Caco-2 (cell line): ENCODE results near the gene MUC20. TPM values are rescaled to one million over a fixed set of nuclear protein-coding genes. Genes with fewer than 3 reads are reported as not detected.

ENCODE experiments used
- BruUV-seq: library from RNA; stranded (reverse); fragments of 400-500 nt; replicated peaks from 2 replicates; lab custom pipeline; 2021; lab: Mats Ljungman, UMichigan
- CTCF ChIA-PET: fragments of 300-600 bp; sonication (Branson Sonifier 250); formaldehyde crosslinking; loops from one replicate; lab custom pipeline; 2022; ENCODE audit warnings: antibody characterized with exemption; lab: Charles Lee
- POLR2A ChIA-PET: fragments of 300-600 bp; sonication (Branson Sonifier 250); formaldehyde crosslinking; loops from one replicate; lab custom pipeline; 2022; ENCODE audit warnings: antibody characterized with exemption; lab: Charles Lee
- DNase-seq, 2 experiments: peaks; one replicate each; pipeline versions ENCODE4 v3.0.0 to v3.0.0-alpha.2; 2020 to 2022
- H3K27me3 ChIP-seq: replicated peaks from 2 replicates; pipeline ENCODE4 v1.6.0; 2011; ENCODE audit warnings: low read length; ENCODE audit not compliant: control insufficient read depth, insufficient read depth
- H3K36me3 ChIP-seq: 2 replicates; pipeline ENCODE4 v1.5.1; 2011; ENCODE audit warnings: low read length; ENCODE audit not compliant: control insufficient read depth, insufficient read depth
- H3K4me1 ChIP-seq: fragments of 250-450 bp; sonication (Bioruptor Pico); 2 replicates; pipeline ENCODE4 v1.5.1; 2020; ENCODE audit warnings: mild to moderate bottlenecking
- H3K4me3 ChIP-seq: 2 replicates; pipeline ENCODE4 v1.5.1; 2011; ENCODE audit warnings: low read depth, mild to moderate bottlenecking, control low read depth, low read length
- H3K9me3 ChIP-seq: fragments of 250-450 bp; sonication (Bioruptor Pico); 2 replicates; pipeline ENCODE4 v1.5.1; 2020; ENCODE audit warnings: mild to moderate bottlenecking, moderate library complexity
- H3K27ac Mint-ChIP-seq: one replicate; pipeline ENCODE4 v1.8.0; 2022; ENCODE audit warnings: mixed read lengths; ENCODE audit not compliant: unreplicated experiment
- H3K27me3 Mint-ChIP-seq: one replicate; pipeline ENCODE4 v1.8.0; 2022; ENCODE audit warnings: mixed read lengths; ENCODE audit not compliant: insufficient read depth, unreplicated experiment
- H3K36me3 Mint-ChIP-seq: one replicate; pipeline ENCODE4 v1.8.0; 2022; ENCODE audit warnings: mild to moderate bottlenecking, mixed read lengths; ENCODE audit not compliant: insufficient read depth, unreplicated experiment
- H3K4me1 Mint-ChIP-seq: one replicate; pipeline ENCODE4 v1.8.0; 2022; ENCODE audit warnings: low read depth, mixed read lengths; ENCODE audit not compliant: unreplicated experiment
- H3K4me3 Mint-ChIP-seq: one replicate; pipeline ENCODE4 v1.8.0; 2022; ENCODE audit warnings: mild to moderate bottlenecking, moderate library complexity, mixed read lengths; ENCODE audit not compliant: unreplicated experiment
- H3K9me3 Mint-ChIP-seq: one replicate; pipeline ENCODE4 v1.8.0; 2022; ENCODE audit warnings: mixed read lengths; ENCODE audit not compliant: unreplicated experiment
- CTCF ChIP-seq, 2 experiments: fragments of 200-600 bp in 1 of 2; IDR thresholded peaks; 1 replicate in 1 of 2; 2 replicates in 1 of 2; pipeline versions ENCODE4 v1.5.1 to v1.8.0; 2011 to 2022; ENCODE audit warnings: antibody characterized with exemption in 1 of 2, control low read depth in 1 of 2, inconsistent platforms in 1 of 2, low read depth in 1 of 2, low read length in 1 of 2, mild to moderate bottlenecking in 1 of 2, moderate library complexity in 1 of 2; ENCODE audit not compliant: insufficient read depth in 1 of 2, severe bottlenecking in 1 of 2, unreplicated experiment in 1 of 2
- intact Hi-C: fragments of 100-400 bp; cut with micrococcal nuclease; formaldehyde crosslinking; loops from one replicate; pipeline ENCODE4 v1.10.0; 2022; ENCODE audit not compliant: unreplicated experiment
- total RNA-seq: library from RNA; stranded (reverse); gene quantifications from 2 replicates; pipeline ENCODE4 v1.2.3, GENCODE V29; 2022

Gene MUC20
- total RNA-seq, 1 experiment from 2014 or later = 0.88 TPM

- Histone ChIP-seq H3K36me3 (no peaks in the 10 kb centered on the region; the same call in none of the 2 replicates), H3K4me1 (0 out of 2 replicates have a peak, but pooled peaks cover 4% of the 10 kb centered on the region), H3K4me3 (no peak overlapping the region), H3K27me3 (no peaks in the 10 kb centered on the region), H3K9me3 (no peaks in the 10 kb centered on the region)
- H3K27ac Mint-ChIP-seq = no peak overlapping the region
- CTCF ChIA-PET = interaction anchor here (0.6 kb wide), 2 partner anchors 174 to 203 kb away, joined by 4 to 5 read pairs; no protein-coding TSS in a partner anchor
- no peak for DNase-seq
- TF ChIP-seq CTCF (IDR thresholded peaks at IDR 0.05; ENCODE audit: insufficient read depth in 1 of 2, low read depth in 1 of 2, low read length in 1 of 2, severe bottlenecking in 1 of 2, unreplicated experiment in 1 of 2) = no peak
- no peaks in the 10 kb centered on the region for H3K4me1 Mint-ChIP-seq
- POLR2A ChIA-PET = interaction anchor here (0.7 kb wide), 1 partner anchor 146 kb away, joined by 7 read pairs; the partner anchor contains the start of gene APOD
- BruUV-seq = no TSS peak
- H3K27me3 Mint-ChIP-seq = no peaks in the 10 kb centered on the region
- no peaks in the 10 kb centered on the region for H3K9me3 Mint-ChIP-seq
- H3K36me3 Mint-ChIP-seq = no peaks in the 10 kb centered on the region
- H3K4me3 Mint-ChIP-seq = no peak overlapping the region
- intact Hi-C loops = loop anchor here (1.0 kb wide), 1 partner anchor 15 kb away; no protein-coding TSS in a partner anchor
These were observed 8.9 kb downstream of the MUC20 start for GRCh38 chr3:195729476-195730251.

- Mint-ChIP-seq H3K4me1 (no peaks in the 10 kb centered on the region), H3K36me3 (no peaks in the 10 kb centered on the region), H3K27me3 (peaks cover 3% of the 10 kb centered on the region), H3K4me3 (no peak overlapping the region), H3K27ac (no peak overlapping the region), H3K9me3 (no peaks in the 10 kb centered on the region)
- H3K27me3 ChIP-seq = no peaks in the 10 kb centered on the region
- no TSS peak for BruUV-seq
- intact Hi-C loops = no loop called here
- no peaks in the 10 kb centered on the region for H3K9me3 ChIP-seq
- no peak for TF ChIP-seq CTCF (IDR thresholded peaks at IDR 0.05; ENCODE audit: insufficient read depth in 1 of 2, low read depth in 1 of 2, low read length in 1 of 2, severe bottlenecking in 1 of 2, unreplicated experiment in 1 of 2)
- POLR2A ChIA-PET = no interaction called here
- CTCF ChIA-PET = no interaction called here
- H3K36me3 ChIP-seq = no peaks in the 10 kb centered on the region; the same call in none of the 2 replicates
- H3K4me1 ChIP-seq = 0 out of 2 replicates have a peak, but pooled peaks cover 4% of the 10 kb centered on the region
- H3K4me3 ChIP-seq = no peak overlapping the region
- no peak for DNase-seq
These were observed 10.7 kb downstream of the MUC20 start for GRCh38 chr3:195731356-195731905.

- H3K36me3 Mint-ChIP-seq = no peaks in the 10 kb centered on the region
- no peaks in the 10 kb centered on the region for H3K4me1 Mint-ChIP-seq
- Histone ChIP-seq H3K4me3 (no peak overlapping the region), H3K27me3 (no peaks in the 10 kb centered on the region), H3K4me1 (0 out of 2 replicates have a peak, but pooled peaks cover 4% of the 10 kb centered on the region), H3K9me3 (no peaks in the 10 kb centered on the region), H3K36me3 (no peaks in the 10 kb centered on the region; the same call in none of the 2 replicates)
- no peak for TF ChIP-seq CTCF (IDR thresholded peaks at IDR 0.05; ENCODE audit: insufficient read depth in 1 of 2, low read depth in 1 of 2, low read length in 1 of 2, severe bottlenecking in 1 of 2, unreplicated experiment in 1 of 2)
- no peak overlapping the region for H3K4me3 Mint-ChIP-seq
- H3K27ac Mint-ChIP-seq = no peak overlapping the region
- CTCF ChIA-PET = no interaction called here
- BruUV-seq = no TSS peak
- DNase-seq = no peak
- POLR2A ChIA-PET = no interaction called here
- H3K9me3 Mint-ChIP-seq = no peaks in the 10 kb centered on the region
- peaks cover 7% of the 10 kb centered on the region for H3K27me3 Mint-ChIP-seq
- intact Hi-C loops = no loop called here
These were observed 12.2 kb downstream of the MUC20 start for GRCh38 chr3:195732940-195733339.
